GM10248 (cell line): ENCODE measurements around the gene NTRK3.

Experiments
- CTCF ChIA-PET: fragments of 300-600 bp; sonication (Branson Sonifier 250); formaldehyde crosslinking; extraction: SDS; loops from one replicate; lab custom pipeline; 2021; ENCODE audit warnings: antibody characterized with exemption; lab: Yijun Ruan, JAX
- POLR2A ChIA-PET: fragments of 350-650 bp; sonication (Branson Sonifier 250); formaldehyde crosslinking; extraction: SDS; loops from one replicate; lab custom pipeline; 2020; ENCODE audit warnings: antibody characterized with exemption; lab: Yijun Ruan, JAX
- DNase-seq: peaks from one replicate; pipeline ENCODE4 v3.0.0; 2012; ENCODE audit errors: extremely low spot score
- TF ChIP-seq, protein P1 (sequence below): IDR thresholded peaks from 2 replicates; pipeline ENCODE4 v1.5.1; 2012; ENCODE audit warnings: mild to moderate bottlenecking, low read depth; ENCODE audit errors: extremely low read depth, missing control alignments, control extremely low read depth

NTRK3 gene

DNA sequence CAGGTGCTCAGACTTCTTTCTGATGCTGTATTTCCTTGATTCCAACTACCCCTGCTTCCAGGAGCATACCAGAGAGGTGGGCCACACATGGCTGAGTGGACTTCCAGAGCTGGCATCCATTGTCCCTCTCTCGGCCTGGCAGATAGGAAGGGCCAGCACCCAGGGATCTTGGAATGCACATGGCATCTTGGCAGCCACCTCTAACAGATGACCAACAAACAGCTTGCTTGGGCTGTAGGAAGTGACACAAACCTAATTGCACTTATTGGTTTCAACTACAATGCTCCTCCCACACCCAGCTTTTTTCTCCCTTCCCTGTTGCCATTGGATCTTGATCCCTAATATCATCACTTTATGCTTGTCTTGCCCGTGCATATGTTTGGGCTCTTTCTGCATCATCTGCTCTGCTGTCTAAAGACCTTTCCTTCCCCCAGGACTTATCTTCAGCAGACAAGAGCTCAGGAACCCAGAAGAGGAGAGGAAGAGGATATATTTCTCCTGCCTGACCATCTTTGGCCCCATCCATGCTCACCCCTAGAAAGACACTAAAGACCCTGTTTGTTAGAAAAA lies 294.6 kb downstream of the NTRK3 start:
- no peak for DNase-seq
- TF ChIP-seq, protein P1, sequence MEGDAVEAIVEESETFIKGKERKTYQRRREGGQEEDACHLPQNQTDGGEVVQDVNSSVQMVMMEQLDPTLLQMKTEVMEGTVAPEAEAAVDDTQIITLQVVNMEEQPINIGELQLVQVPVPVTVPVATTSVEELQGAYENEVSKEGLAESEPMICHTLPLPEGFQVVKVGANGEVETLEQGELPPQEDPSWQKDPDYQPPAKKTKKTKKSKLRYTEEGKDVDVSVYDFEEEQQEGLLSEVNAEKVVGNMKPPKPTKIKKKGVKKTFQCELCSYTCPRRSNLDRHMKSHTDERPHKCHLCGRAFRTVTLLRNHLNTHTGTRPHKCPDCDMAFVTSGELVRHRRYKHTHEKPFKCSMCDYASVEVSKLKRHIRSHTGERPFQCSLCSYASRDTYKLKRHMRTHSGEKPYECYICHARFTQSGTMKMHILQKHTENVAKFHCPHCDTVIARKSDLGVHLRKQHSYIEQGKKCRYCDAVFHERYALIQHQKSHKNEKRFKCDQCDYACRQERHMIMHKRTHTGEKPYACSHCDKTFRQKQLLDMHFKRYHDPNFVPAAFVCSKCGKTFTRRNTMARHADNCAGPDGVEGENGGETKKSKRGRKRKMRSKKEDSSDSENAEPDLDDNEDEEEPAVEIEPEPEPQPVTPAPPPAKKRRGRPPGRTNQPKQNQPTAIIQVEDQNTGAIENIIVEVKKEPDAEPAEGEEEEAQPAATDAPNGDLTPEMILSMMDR: no peak
- CTCF ChIA-PET: interaction anchor here (1.2 kb wide), 1 partner anchor 14 kb away, joined by 3 read pairs; no protein-coding TSS in a partner anchor
- POLR2A ChIA-PET: no interaction called here

- no peak for DNase-seq
- TF ChIP-seq, protein P1: no peak
- POLR2A ChIA-PET: no interaction called here
- CTCF ChIA-PET: interaction anchor here (1.1 to 1.8 kb wide), 2 partner anchors 10 to 13 kb away, joined by 3 to 7 read pairs; no protein-coding TSS in a partner anchor
These were observed 296.9 kb downstream of the NTRK3 start for GRCh38 chr15:87959662-87960061.

GRCh38 chr15:87959080-87959479 lies 297.5 kb downstream of the NTRK3 start:
- TF ChIP-seq, protein P1: no peak
- no peak for DNase-seq
- CTCF ChIA-PET: interaction anchor here (0.7 to 1.8 kb wide), 3 partner anchors 10 to 14 kb away, joined by 3 to 7 read pairs (median 3); no protein-coding TSS in a partner anchor
- POLR2A ChIA-PET: no interaction called here

GRCh38 chr15:87955284-87955909 lies 301.1 kb downstream of the NTRK3 start:
- TF ChIP-seq, protein P1: no peak
- DNase-seq: no peak
- ChIA-PET CTCF (no interaction called here), POLR2A (no interaction called here)

DNA sequence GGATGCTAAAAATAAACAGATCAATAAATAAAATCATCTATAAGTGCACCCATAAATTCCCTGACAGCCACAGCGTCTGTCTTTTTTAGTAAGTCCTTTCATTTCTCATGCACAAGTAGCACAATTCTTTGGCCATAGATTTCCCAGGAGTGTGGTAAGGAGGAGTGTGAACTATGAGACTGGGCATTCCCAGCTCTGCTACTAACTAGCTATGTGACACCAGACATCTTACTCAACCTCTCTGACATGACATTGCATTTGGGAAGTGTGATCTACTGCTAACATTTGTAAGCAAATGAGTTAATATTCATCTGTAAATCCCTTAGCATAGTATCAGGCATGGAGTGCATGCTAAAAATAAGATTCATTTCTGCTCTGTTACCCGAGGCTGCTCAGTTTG lies 301.7 kb downstream of the NTRK3 start:
- TF ChIP-seq, protein P1: no peak
- ChIA-PET POLR2A (no interaction called here), CTCF (no interaction called here)
- DNase-seq: no peak

- TF ChIP-seq, protein P1: no peak
- CTCF ChIA-PET: interaction anchor here (1.0 kb wide), 1 partner anchor 10 kb away, joined by 3 read pairs; no protein-coding TSS in a partner anchor
- POLR2A ChIA-PET: interaction anchor here (0.5 kb wide), 1 partner anchor 73 kb away, joined by 3 read pairs; no protein-coding TSS in a partner anchor
- no peak for DNase-seq
These were observed 303.7 kb downstream of the NTRK3 start for GRCh38 chr15:87952736-87953287.
